K562 (cell line): ENCODE data around the gene ARID5B. TPM values are rescaled to one million over a fixed set of nuclear protein-coding genes. Genes with fewer than 3 reads are reported as not detected.

Experiments
- ATAC-seq: fragments of 200-7000 bp; cut with Tn5 transposase; 3 replicates; pipeline ENCODE4 v1.9.1; 2020; ENCODE audit warnings: moderate library complexity
- BruUV-seq: library from RNA; stranded (reverse); fragments of 400-500 nt; replicated peaks from 2 replicates; lab custom pipeline; 2021; lab: Mats Ljungman, UMichigan
- CTCF ChIA-PET: fragments of 300-600 bp; formaldehyde crosslinking; extraction: SDS; loops from one replicate; lab custom pipeline; 2021; ENCODE audit warnings: low intra/inter-chr PET ratio; lab: Yijun Ruan, JAX
- POLR2A ChIA-PET: fragments of 300-600, 350-650 bp; sonication (Branson Sonifier 250); formaldehyde crosslinking; extraction: SDS; loops from one replicate; lab custom pipeline; 2021; ENCODE audit warnings: antibody characterized with exemption, inconsistent platforms; lab: Yijun Ruan, JAX
- DNase-seq, 4 experiments: peaks; one replicate each; pipeline versions ENCODE4 v3.0.0 to v3.0.0-alpha.2; 2011 to 2018; ENCODE audit warnings: low spot score in 3 of 4, mixed read lengths in 3 of 4; ENCODE audit errors: extremely low read depth in 1 of 4
- FAIRE-seq: peaks from 2 replicates; lab custom pipeline; 2011; peaks lifted over from hg19 to GRCh38; lab: Jason Lieb, UNC
- H2AFZ ChIP-seq: 2 replicates; pipeline ENCODE4 v1.6.0; 2011; ENCODE audit warnings: low read depth, low read length, control low read depth, inconsistent platforms
- H3K27ac ChIP-seq: fragments of 200-600 bp; 3 replicates; pipeline ENCODE4 v1.8.0; 2011; ENCODE audit warnings: low read depth, mild to moderate bottlenecking, control low read depth, inconsistent platforms, low read length, moderate library complexity, mixed read lengths; ENCODE audit errors: extremely low read depth
- H3K27me3 ChIP-seq, 2 experiments: fragments of 300-600 bp in 1 of 2; 2 replicates in 1 of 2; 3 replicates in 1 of 2; pipeline versions ENCODE4 v1.6.0 to v1.8.0; 2011; ENCODE audit warnings: inconsistent platforms in 2 of 2, low read length in 2 of 2, mild to moderate bottlenecking in 1 of 2, mixed read lengths in 1 of 2, moderate library complexity in 1 of 2; ENCODE audit not compliant: control insufficient read depth in 2 of 2, insufficient read depth in 2 of 2
- H3K36me3 ChIP-seq: fragments of 300-600 bp; 3 replicates; pipeline ENCODE4 v1.8.0; 2011; ENCODE audit warnings: mild to moderate bottlenecking, low read length, inconsistent platforms; ENCODE audit not compliant: control insufficient read depth, insufficient read depth
- H3K4me1 ChIP-seq, 2 experiments: fragments of 200-600 bp in 1 of 2; replicated peaks in 1 of 2; 2 replicates in 1 of 2; 3 replicates in 1 of 2; pipeline versions ENCODE4 v1.5.1 to v1.8.0; 2011; ENCODE audit warnings: inconsistent platforms in 2 of 2, low read length in 2 of 2, mild to moderate bottlenecking in 1 of 2, mixed read lengths in 1 of 2, moderate library complexity in 1 of 2; ENCODE audit not compliant: control insufficient read depth in 2 of 2, insufficient read depth in 2 of 2
- H3K4me2 ChIP-seq: 2 replicates; pipeline ENCODE4 v1.6.1; 2011; ENCODE audit warnings: low read length, control low read depth, inconsistent platforms, mixed read lengths; ENCODE audit not compliant: insufficient read depth
- H3K4me3 ChIP-seq: fragments of 200-600 bp; sonication (generic), shearing (Covaris generic); 2 replicates; pipeline ENCODE4 v1.5.1; 2016; ENCODE audit warnings: control low read depth, inconsistent platforms
- H3K79me2 ChIP-seq: fragments of 200-600 bp; 3 replicates; pipeline ENCODE4 v1.8.0; 2011; ENCODE audit warnings: low read length, inconsistent platforms; ENCODE audit not compliant: control insufficient read depth, insufficient read depth
- H3K9ac ChIP-seq, 2 experiments: 2 replicates each; pipeline versions ENCODE4 v1.6.0 to v1.6.1; 2011; ENCODE audit warnings: low read depth in 2 of 2, low read length in 2 of 2, control low read depth in 1 of 2, inconsistent platforms in 1 of 2, mild to moderate bottlenecking in 1 of 2, mixed read lengths in 1 of 2; ENCODE audit not compliant: insufficient read depth in 1 of 2
- H3K9me1 ChIP-seq: one replicate; pipeline ENCODE4 v1.6.0; 2011; ENCODE audit warnings: inconsistent platforms, mild to moderate bottlenecking, low read length, moderate library complexity; ENCODE audit not compliant: control insufficient read depth, insufficient read depth
- H3K9me3 ChIP-seq: replicated peaks from 2 replicates; pipeline ENCODE4 v1.5.1; 2011; ENCODE audit warnings: low read depth, low read length, inconsistent platforms; ENCODE audit not compliant: control insufficient read depth, insufficient read depth
- H4K20me1 ChIP-seq: replicated peaks from 2 replicates; pipeline ENCODE4 v1.6.1; 2011; ENCODE audit warnings: low read length, inconsistent platforms, mixed read lengths; ENCODE audit not compliant: control insufficient read depth, insufficient read depth
- CBX3 ChIP-seq, 2 experiments: IDR thresholded peaks; 1 replicate in 1 of 2; 2 replicates in 1 of 2; pipeline ENCODE4 v1.6.1; 2012; ENCODE audit warnings: inconsistent platforms in 2 of 2, low read length in 2 of 2, borderline replicate concordance in 1 of 2, control low read depth in 1 of 2
- CREBBP ChIP-seq: IDR thresholded peaks from one replicate; pipeline ENCODE4 v1.6.1; 2012; ENCODE audit warnings: low read depth, mild to moderate bottlenecking, control low read depth, inconsistent platforms, low read length
- DMBX1 ChIP-seq: fragments of 250-450 bp; sonication (Bioruptor Pico); IDR thresholded peaks from 2 replicates; pipeline ENCODE4 v1.8.0; 2022; ENCODE audit warnings: inconsistent platforms, mild to moderate bottlenecking, moderate library complexity, borderline replicate concordance
- FOXJ2 ChIP-seq: fragments of 200-800 bp; sonication (Bioruptor generic); IDR thresholded peaks from 2 replicates; pipeline ENCODE4 v1.6.1; 2016; ENCODE audit warnings: missing genetic modification characterization, missing compliant biosample characterization
- HNRNPLL ChIP-seq: fragments of 200-400 bp; formaldehyde crosslinking; IDR thresholded peaks from 2 replicates; pipeline ENCODE4 v1.6.1; 2017; ENCODE audit warnings: low read length, low read depth, mild to moderate bottlenecking; ENCODE audit not compliant: poor library complexity, severe bottlenecking
- MCM7 ChIP-seq, 2 experiments: fragments of 450-650 bp; IDR thresholded peaks; 2 replicates each; pipeline ENCODE4 v1.6.1; 2016 to 2018
- MXD1 ChIP-seq: fragments of 250-450 bp; sonication (Bioruptor Pico); IDR thresholded peaks from 2 replicates; pipeline ENCODE4 v1.8.0; 2021; ENCODE audit warnings: borderline replicate concordance, mild to moderate bottlenecking, moderate library complexity; ENCODE audit not compliant: poor library complexity, severe bottlenecking
- NCOR1 ChIP-seq: fragments of 450-650 bp; IDR thresholded peaks from 2 replicates; pipeline ENCODE4 v1.6.1; 2016; ENCODE audit warnings: mild to moderate bottlenecking, moderate library complexity
- SETDB1 ChIP-seq: IDR thresholded peaks from one replicate; pipeline ENCODE4 v1.6.1; 2012; ENCODE audit warnings: low read length, control low read depth, inconsistent platforms
- TAL1 ChIP-seq: fragments of 450-650 bp; IDR thresholded peaks from 2 replicates; pipeline ENCODE4 v1.6.1; 2016; ENCODE audit warnings: mild to moderate bottlenecking
- U2AF2 ChIP-seq: fragments of 200-400 bp; formaldehyde crosslinking; optimal IDR thresholded peaks from 2 replicates; pipeline ENCODE3; 2017; ENCODE audit warnings: low read depth, mild to moderate bottlenecking, low read length
- ZNF561 ChIP-seq: fragments of 450-650 bp; formaldehyde crosslinking; conservative IDR thresholded peaks from 2 replicates; pipeline ENCODE4 v1.4.0; 2020; ENCODE audit warnings: mild to moderate bottlenecking, moderate library complexity
- ZNF717 ChIP-seq: fragments of 250-450 bp; sonication (Bioruptor Pico); IDR thresholded peaks from 2 replicates; pipeline ENCODE4 v1.5.0; 2021
- in situ Hi-C: fragments of 300-500 bp; cut with MboI; formaldehyde crosslinking; loops from 4 replicates; pipeline ENCODE4 v1.15.0; 2018; ENCODE audit warnings: inconsistent platforms, mixed read lengths
- intact Hi-C: fragments of 100-400 bp; cut with micrococcal nuclease; formaldehyde crosslinking; loops from 2 replicates; pipeline ENCODE4 v1.14.2; 2022
- polyA plus RNA-seq, 8 experiments: library from polyadenylated mRNA; depleted of rRNA in 4 of 8; stranded (reverse) in 5 of 8; unstranded in 3 of 8; fragments of >200 nt; fragmentation: Nextera tagmentation in 2 of 8; fragmentation: Illumina TruSeq in 1 of 8; extraction: Ambion mirVana in 2 of 8; extraction: Trizol in 1 of 8; gene quantifications; 2 replicates each; pipeline versions ENCODE4 v1.2.1 to v1.2.3, GENCODE V29; 2011 to 2014; ENCODE audit warnings: inconsistent platforms in 1 of 8, missing spikeins in 1 of 8
- total RNA-seq, 7 experiments: library from RNA; depleted of rRNA in 6 of 7; stranded (reverse); fragments of >200 nt in 6 of 7; fragmentation: Illumina TruSeq in 2 of 7; extraction: Trizol in 2 of 7; gene quantifications; 2 replicates each; pipeline versions ENCODE4 v1.2.1 to v1.2.3, GENCODE V29; 2011 to 2021; ENCODE audit warnings: low replicate concordance in 1 of 7

Gene ARID5B
- total and polyA plus RNA-seq, 9 of the 15 experiments (the other 6 are each of a cell fraction or from before 2014, with no cell fraction given): 0.48 to 1.6 (median 0.80) TPM

- TF ChIP-seq DMBX1 (CRISPR knock-in tag) (no peak), CBX3 (IDR thresholded peaks at IDR 0.05; ENCODE audit: borderline replicate concordance in 1 of 2, low read length in 2 of 2) (no peak), FOXJ2 (tag) (no peak)
Observed at GRCh38 chr10:61970182-61971002, 68.9 kb downstream of the ARID5B start (continued).

GRCh38 chr10:61971003-61971325, 69.5 kb downstream of the ARID5B start:
- CTCF ChIA-PET: no interaction called here
- FAIRE-seq (no peak), ATAC-seq (no peak), DNase-seq (no peak)
- no peak overlapping the region for H3K9ac ChIP-seq
- no peak overlapping the region for H3K4me2 ChIP-seq
- no peak overlapping the region for H3K4me3 ChIP-seq
- H3K36me3 ChIP-seq: no peaks in the 10 kb centered on the region
- H3K9me3 ChIP-seq: no peaks in the 10 kb centered on the region
- no peak overlapping the region for H3K27ac ChIP-seq
- intact Hi-C loops: no loop called here
- no peaks in the 10 kb centered on the region for H3K4me1 ChIP-seq
- TF ChIP-seq ZNF717 (CRISPR knock-in tag) (no peak), SETDB1 (no peak), NCOR1 (no peak), HNRNPLL (no peak), MXD1 (no peak), CREBBP (no peak), TAL1 (no peak), MCM7 (IDR thresholded peaks at IDR 0.05) (no peak), U2AF2 (no peak), ZNF561 (no peak)
- in situ Hi-C loops: no loop called here
- H3K27me3 ChIP-seq: no peaks in the 10 kb centered on the region
- BruUV-seq: no TSS peak
- POLR2A ChIA-PET: interaction anchor here (0.6 kb wide), 1 partner anchor 19 kb away, joined by 3 read pairs; no protein-coding TSS in a partner anchor
- H3K79me2 ChIP-seq: no peaks in the 10 kb centered on the region
- H4K20me1 ChIP-seq: no peaks in the 10 kb centered on the region
- H2AFZ ChIP-seq: no peak overlapping the region
- no peaks in the 10 kb centered on the region for H3K9me1 ChIP-seq
